Glutamatergic neuron (in vitro differentiated cells): ENCODE results near the gene STIP1. TPM values are rescaled to one million over a fixed set of nuclear protein-coding genes. Genes with fewer than 3 reads are reported as not detected.

Source experiments
- DNase-seq: peaks from one replicate; pipeline ENCODE4 v3.0.0; 2022
- H3K27ac Mint-ChIP-seq: one replicate; pipeline ENCODE4 v1.8.0; 2020; ENCODE audit warnings: mild to moderate bottlenecking, mixed read lengths, inconsistent platforms; ENCODE audit not compliant: unreplicated experiment
- H3K27me3 Mint-ChIP-seq: one replicate; pipeline ENCODE4 v1.8.0; 2020; ENCODE audit warnings: mild to moderate bottlenecking, moderate library complexity, mixed read lengths, inconsistent platforms; ENCODE audit not compliant: unreplicated experiment
- H3K36me3 Mint-ChIP-seq: one replicate; pipeline ENCODE4 v1.8.0; 2020; ENCODE audit warnings: mild to moderate bottlenecking, mixed read lengths, inconsistent platforms; ENCODE audit not compliant: unreplicated experiment
- H3K4me1 Mint-ChIP-seq: one replicate; pipeline ENCODE4 v1.8.0; 2020; ENCODE audit warnings: mild to moderate bottlenecking, low read depth, mixed read lengths, inconsistent platforms; ENCODE audit not compliant: unreplicated experiment
- H3K4me3 Mint-ChIP-seq: one replicate; pipeline ENCODE4 v1.8.0; 2020; ENCODE audit warnings: mild to moderate bottlenecking, mixed read lengths, inconsistent platforms; ENCODE audit not compliant: unreplicated experiment
- H3K9me3 Mint-ChIP-seq: one replicate; pipeline ENCODE4 v1.8.0; 2020; ENCODE audit warnings: mild to moderate bottlenecking, moderate library complexity, mixed read lengths, inconsistent platforms; ENCODE audit not compliant: unreplicated experiment
- total RNA-seq: library from RNA; stranded (reverse); fragmentation: NEBNext Ultra II Directional; extraction: Animal tissue kit (Norgen Biotek cat#: 25700); gene quantifications from one replicate; pipeline ENCODE4 v1.2.1, GENCODE V29; 2021; ENCODE audit not compliant: unreplicated experiment
- TF ChIP-seq, protein P1 (sequence below): fragments of 200-600 bp; sonication (generic); IDR thresholded peaks from one replicate; pipeline ENCODE4 v1.5.0; 2021; ENCODE audit not compliant: partially characterized antibody, unreplicated experiment

The STIP1 gene
- total RNA-seq, 1 donor from 2014 or later = 160 TPM

- Mint-ChIP-seq H3K4me3 (peak overlapping the region; percentile 74), H3K36me3 (no peaks in the 10 kb centered on the region), H3K27me3 (peaks cover 11% of the 10 kb centered on the region), H3K27ac (peak overlapping the region; percentile 97), H3K4me1 (peaks cover 10% of the 10 kb centered on the region), H3K9me3 (peaks cover 4% of the 10 kb centered on the region)
- peak; percentile 90 for DNase-seq
- TF ChIP-seq, protein P1, sequence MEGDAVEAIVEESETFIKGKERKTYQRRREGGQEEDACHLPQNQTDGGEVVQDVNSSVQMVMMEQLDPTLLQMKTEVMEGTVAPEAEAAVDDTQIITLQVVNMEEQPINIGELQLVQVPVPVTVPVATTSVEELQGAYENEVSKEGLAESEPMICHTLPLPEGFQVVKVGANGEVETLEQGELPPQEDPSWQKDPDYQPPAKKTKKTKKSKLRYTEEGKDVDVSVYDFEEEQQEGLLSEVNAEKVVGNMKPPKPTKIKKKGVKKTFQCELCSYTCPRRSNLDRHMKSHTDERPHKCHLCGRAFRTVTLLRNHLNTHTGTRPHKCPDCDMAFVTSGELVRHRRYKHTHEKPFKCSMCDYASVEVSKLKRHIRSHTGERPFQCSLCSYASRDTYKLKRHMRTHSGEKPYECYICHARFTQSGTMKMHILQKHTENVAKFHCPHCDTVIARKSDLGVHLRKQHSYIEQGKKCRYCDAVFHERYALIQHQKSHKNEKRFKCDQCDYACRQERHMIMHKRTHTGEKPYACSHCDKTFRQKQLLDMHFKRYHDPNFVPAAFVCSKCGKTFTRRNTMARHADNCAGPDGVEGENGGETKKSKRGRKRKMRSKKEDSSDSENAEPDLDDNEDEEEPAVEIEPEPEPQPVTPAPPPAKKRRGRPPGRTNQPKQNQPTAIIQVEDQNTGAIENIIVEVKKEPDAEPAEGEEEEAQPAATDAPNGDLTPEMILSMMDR = peak; percentile 95
Measured at GRCh38 chr11:64148226-64148916, 37.6 kb upstream of the STIP1 start.

DNA sequence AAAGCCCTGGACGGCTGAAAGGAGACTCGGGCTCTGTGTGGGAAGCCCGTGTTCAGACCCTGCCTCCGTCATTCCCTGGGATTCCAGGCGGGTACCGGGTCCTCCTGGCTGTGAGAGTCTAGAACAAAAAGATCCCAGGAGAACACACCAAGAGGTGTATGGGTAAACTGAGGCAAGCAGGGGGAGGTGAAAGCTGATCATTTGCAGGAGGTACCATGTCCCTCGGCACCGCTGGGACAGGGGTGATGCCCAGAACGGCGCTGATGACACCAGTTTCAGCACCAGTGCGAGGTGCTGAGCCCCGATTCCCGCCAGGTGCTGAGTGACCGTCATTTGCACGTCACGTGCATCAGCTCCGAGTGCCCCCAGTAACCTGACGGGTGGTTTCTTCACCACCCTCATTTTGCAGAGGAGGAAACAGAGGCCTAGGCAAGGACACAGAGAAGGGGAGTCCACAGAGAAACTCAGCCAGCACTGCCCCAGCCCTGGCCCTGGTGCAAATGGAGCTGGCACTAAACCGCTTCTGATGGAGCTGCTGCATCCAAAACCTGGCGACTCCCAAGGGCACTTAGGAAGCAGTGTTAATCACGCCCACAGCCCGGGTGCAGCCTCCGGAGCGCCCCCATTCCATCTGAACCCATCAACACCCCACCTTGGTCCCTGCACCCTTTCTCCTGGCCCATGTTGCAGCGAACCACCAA lies 36.9 kb upstream of the STIP1 start:
- DNase-seq = no peak
- TF ChIP-seq, protein P1 = peak; percentile 54
- Mint-ChIP-seq H3K36me3 (no peaks in the 10 kb centered on the region), H3K9me3 (peaks cover 4% of the 10 kb centered on the region), H3K27me3 (peaks cover 12% of the 10 kb centered on the region), H3K27ac (peak overlapping the region; percentile 28), H3K4me1 (peaks cover 13% of the 10 kb centered on the region), H3K4me3 (no peak overlapping the region)

DNA sequence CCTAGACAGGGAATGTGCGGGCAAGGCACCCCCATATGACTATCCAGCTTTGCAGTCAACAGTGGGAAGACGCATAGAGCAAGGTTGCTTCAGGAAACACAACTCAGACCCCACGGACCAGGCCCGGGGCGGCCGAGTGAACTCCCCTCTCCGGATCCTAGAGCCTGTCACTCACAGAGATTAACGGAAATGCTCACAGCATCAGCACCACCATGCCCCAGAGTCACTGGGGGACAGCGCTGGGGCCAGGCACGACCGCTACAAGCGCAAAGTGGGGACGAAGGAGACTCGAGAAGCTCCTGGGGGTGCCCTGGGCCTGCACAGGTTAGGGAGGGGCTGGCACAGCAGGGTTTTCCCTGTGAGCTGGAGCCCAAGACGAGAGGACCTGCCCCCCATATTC lies 35.9 kb upstream of the STIP1 start:
- TF ChIP-seq, protein P1 = no peak

DNA sequence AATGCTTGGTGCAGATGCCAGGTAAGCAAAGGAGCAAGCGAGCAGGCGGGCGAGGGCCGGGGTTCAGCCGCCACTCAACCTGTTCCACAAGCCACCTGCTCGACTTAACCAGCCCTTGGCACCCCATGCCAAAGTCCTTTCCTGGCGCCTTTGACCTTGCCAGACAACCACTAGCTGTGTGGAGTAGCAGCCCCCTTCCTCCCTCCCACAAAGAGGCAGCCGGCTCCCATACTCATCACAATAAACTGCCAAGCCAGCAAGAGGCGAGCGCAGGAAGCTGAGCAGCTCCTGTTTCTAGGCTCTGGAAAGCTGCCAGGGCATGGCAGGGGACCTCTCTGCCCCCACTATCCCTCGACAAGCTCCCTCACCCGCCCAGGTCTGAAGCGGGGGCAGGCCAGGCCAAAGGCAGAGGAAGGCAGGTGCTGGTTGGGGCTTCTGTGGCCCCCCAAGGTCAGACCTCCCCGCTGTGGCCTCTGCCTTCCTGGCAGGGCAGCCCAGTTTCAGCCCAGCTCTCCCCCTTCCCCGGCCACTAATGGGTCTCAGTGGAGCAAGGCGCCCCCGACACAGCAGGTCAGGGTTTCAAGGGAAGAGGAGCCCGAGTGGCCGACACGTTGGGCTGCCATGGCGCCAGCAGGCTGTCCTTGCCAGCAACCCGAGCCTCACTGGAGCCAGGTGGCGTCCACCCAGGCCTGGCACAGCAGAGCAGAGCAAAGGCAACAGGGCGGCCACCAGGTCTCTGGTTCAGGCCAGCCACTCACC lies 35.3 kb upstream of the STIP1 start:
- TF ChIP-seq, protein P1 = no peak
- Mint-ChIP-seq H3K4me3 (no peak overlapping the region), H3K27me3 (peaks cover 11% of the 10 kb centered on the region), H3K27ac (no peak overlapping the region), H3K4me1 (peaks cover 17% of the 10 kb centered on the region), H3K9me3 (peaks cover 7% of the 10 kb centered on the region), H3K36me3 (no peaks in the 10 kb centered on the region)
- no peak for DNase-seq

More for the DNA sequence above, 35.9 kb upstream of the STIP1 start:
- Mint-ChIP-seq H3K36me3 (no peaks in the 10 kb centered on the region), H3K9me3 (peaks cover 7% of the 10 kb centered on the region), H3K4me3 (no peak overlapping the region), H3K4me1 (peaks cover 17% of the 10 kb centered on the region), H3K27ac (no peak overlapping the region), H3K27me3 (peaks cover 16% of the 10 kb centered on the region)
- DNase-seq = no peak

DNA sequence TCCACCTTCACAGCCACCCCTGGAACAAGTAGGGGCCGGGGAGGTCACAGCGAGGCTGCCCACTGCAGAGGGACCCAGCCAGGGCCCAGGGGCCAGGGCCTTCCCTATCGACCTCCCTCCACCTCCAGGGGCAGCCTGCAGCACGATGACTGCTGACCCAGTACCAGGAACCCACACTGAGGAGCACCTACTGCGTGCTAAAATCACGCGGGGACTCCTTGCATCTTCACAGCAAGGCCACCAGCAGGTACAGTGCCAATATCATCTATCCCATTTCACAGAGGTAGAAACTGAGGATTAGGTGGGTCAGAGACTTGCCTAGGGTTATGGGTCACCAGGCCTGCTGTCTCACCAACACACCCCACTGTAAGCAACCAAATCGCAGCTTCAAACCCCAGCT lies 34.6 kb upstream of the STIP1 start:
- H3K36me3 Mint-ChIP-seq = no peaks in the 10 kb centered on the region
- peaks cover 11% of the 10 kb centered on the region for H3K27me3 Mint-ChIP-seq
- DNase-seq = no peak
- H3K9me3 Mint-ChIP-seq = peaks cover 7% of the 10 kb centered on the region
- TF ChIP-seq, protein P1 = no peak
- H3K4me1 Mint-ChIP-seq = peaks cover 20% of the 10 kb centered on the region
- peak overlapping the region; percentile 34 for H3K27ac Mint-ChIP-seq
- no peak overlapping the region for H3K4me3 Mint-ChIP-seq
